ENCODE data around the gene KLHL21.

Gene KLHL21

DNA sequence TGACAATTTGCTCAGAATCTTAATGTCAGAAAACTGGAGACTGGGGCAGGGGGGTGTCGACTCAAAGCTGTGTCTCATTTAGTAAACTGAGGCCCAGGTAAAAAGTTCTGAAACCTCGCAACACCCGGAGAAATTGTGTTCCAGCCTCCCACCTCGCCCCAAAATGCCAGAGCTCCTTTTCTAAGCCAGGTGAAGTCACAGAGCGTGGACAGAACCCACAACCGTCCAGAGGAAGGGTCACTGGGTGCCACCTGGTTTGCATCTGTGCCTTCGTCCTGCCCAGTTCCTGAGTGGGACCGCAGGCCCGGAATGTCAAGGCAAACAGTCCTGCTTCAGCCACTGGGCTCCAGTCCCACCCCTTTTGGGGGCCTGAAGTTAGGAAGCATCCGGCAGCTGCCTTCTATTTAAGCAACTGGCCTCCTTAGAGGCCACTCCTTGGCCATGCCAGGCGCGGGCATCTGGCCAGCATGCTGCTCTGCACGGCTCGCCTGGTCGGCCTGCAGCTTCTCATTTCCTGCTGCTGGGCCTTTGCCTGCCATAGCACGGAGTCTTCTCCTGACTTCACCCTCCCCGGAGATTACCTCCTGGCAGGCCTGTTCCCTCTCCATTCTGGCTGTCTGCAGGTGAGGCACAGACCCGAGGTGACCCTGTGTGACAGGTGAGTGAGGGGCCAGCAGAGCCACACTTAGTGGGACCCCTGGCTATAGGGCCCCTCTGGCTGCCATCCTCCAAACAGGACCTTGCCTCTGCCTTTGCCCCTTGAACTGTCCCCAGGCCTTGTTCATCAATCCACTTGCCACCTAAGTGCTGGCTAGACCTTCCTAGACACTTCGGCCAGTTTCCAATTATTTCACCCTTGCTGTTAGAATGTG lies 47.5 kb downstream of the KLHL21 start, which contains the start of gene TAS1R1:
TSS of gene TAS1R1 (plus strand) at position 401 of the 872 bp plus-strand sequence. CDS start at position 468, 67 bp downstream.
- no peak for DNase-seq (ENCODE audit: low read depth, low spot score)

DNA sequence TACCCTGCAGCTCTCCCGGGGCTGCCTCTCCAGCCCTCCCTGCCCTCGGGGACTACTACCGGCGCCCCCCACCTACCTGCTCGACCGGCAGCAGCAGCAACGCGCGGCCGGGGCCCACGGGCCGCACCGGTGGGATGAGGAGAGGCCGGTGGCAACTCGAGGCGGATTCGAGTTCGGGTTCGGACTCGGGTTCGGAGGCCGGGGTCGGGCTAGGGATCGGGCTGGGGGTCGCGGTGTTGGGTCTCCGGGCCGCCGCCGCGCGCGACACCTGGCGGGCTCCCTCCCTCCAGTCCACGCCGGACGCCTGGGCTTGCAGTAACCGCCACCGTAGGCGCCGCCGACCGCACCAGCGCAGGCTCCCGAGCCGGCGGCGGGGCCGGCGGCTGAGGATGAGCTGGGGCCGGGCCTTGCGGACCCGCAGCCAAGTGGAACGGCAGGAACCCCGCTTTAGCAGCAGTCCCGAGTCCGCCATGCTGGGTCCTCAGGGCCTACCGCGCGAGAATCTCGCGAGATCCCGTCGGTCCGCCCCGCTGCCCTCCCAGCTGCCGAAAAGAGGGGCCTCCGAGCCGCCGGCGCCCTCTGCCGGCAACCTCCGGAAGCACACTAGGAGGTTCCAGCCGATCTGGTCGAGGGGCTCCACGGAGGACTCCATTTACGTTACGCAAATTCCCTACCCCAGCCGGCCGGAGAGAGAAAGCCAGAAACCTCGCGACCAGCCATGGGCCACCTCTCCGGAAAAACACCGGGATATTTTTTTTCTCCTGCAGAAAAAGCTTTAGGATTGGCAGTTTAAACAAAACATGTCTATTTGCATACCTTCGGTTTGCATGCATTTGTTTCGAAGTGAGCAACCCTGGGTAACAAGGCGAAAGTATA lies 48.4 kb downstream of the KLHL21 start, which contains the start of gene NOL9:
TSS of gene NOL9 (minus strand) at position 483 of the 876 bp plus-strand sequence. CDS start at position 472, 11 bp downstream.
- peak; percentile 67 for DNase-seq (ENCODE audit: low read depth, low spot score)

- DNase-seq (ENCODE audit: low read depth, low spot score) = no peak
Observed at GRCh38 chr1:6547301-6547700, 55.4 kb downstream of the KLHL21 start.

DNA sequence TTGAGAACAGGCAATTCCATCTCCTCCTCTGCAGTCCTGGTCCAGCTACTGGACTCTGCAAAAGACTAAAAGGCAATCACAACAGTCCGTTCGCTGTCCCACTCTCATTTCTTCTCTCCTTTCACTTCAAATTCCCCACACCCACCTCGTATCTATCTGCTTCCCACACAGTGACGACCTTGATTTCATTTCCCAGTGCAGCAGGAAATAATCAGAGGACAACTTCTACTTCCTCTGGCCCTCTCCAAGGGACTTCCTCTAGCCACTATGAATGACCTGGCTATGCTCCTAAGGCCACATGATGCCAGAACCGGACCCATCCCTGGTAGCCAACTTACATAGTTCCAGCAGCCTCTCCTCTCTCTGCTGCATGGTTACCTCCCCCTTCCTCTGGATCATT lies 56.3 kb downstream of the KLHL21 start:
- DNase-seq (ENCODE audit: low read depth, low spot score) = no peak

- DNase-seq (ENCODE audit: low read depth, low spot score) = no peak
Observed at GRCh38 chr1:6545276-6546112, 57.2 kb downstream of the KLHL21 start.

GRCh38 chr1:6544831-6545230 lies 57.8 kb downstream of the KLHL21 start:
- no peak for DNase-seq (ENCODE audit: low read depth, low spot score)
